NCI-H748 (cell line): ENCODE results near the gene TOR2A.

ENCODE experiments used
- DNase-seq: peaks from one replicate; lab custom pipeline; 2025; ENCODE audit not compliant: unreplicated experiment; lab: John Stamatoyannopoulos, UW

The TOR2A gene

DNA sequence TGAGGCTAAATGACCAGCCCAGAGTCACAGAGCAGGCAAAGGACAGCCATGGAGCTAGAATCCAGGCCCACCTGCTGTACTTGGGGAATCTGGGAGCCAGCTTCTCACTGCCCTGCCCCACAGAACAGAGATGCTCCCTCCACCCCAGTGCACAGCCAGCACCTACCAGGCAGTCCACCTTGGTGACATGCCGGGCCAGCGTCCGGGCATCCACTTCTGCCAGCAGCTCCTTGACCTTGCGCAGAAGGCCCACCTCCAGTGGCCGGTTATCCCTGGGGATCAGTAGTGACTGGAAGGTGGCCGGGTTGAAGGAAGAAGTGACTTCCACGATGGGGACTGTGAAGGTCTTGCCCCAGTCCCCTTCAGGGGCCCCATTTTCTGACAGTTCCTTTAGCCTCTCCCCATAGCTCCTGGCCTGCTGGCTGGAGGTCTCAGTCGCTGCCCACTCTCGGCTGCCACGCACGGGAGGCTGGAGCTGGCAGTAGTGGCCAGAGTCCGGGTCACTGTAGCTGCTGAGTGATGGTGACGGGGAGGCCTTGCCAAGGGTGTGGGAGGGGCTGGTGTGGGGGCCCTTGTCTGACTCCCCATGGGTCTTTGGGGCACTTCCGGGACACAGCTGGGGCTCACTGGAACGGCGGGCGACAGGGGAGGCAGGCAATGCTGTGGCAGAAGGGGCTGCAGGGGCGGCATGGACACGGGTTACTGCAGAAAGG lies 9.5 kb upstream of the TOR2A start:
- DNase-seq: no peak

DNA sequence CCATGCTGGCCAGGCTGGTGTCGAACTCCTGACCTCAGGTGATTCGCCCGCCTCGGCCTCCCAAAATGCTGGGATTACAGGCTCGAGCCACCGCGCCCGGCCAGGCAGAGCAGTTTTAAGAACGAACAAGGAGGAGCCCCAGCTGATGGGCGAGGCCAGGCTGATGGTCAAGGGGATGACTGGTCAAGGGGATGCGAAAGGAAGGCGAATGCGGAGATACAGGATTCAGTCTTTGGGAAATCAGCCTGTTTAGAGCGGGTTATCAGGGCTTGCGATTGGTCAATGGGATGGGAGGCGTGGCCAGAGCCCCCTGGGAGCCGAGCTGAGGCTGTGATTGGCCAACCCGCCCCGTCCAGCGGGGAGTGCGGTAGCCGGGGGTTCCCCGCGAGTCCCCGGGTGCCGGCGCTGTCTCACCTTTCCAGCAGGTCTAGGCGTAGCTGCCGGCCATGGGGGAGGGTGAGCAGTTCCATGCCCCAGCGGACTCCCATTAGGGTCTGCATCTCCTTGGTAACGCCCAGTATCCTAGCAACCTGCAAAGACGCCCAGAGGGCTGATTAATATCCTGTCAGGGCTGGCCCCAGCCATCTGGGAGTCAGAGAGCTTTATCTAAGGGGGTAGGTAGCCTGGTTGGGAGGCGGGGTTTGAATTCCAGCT lies 7.5 kb upstream of the TOR2A start:
- peak; percentile 96 for DNase-seq

GRCh38 chr9:127741831-127742434 lies 6.8 kb upstream of the TOR2A start:
- DNase-seq: no peak

DNA sequence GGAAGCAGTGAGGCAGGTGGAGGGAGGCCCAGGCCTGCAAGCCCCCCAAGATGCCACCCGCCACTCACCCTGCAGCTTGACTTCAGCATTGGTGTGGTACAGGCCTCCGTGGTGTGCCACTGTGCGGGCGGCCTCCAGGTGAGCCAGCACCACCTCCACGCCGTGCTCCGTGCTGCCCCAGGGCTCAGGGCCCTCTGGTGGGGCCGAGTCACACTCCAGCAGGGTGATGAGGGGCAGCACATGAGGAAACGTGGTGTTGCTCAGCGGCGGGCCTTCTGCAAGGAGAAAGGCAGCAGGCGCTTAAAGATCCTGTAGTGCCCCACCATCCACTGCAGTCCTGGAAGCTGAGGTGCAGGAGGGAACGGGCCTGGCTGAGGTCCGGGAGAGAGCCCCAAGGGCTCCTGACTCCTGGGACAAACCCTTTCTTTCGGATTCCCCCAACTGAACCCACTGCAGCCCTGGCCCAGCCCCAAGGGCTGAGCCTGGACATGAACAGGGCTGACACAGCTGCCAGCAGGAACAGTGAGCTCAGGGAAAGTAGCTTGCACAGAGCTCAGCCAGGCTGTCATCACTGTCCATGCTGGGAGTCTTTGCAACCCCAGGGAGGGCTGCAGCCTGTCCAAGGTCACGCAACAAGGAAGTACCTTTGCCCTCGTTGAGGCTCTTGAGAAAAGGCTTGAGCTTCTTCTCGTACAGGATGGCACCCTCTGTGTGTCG lies 4.7 kb upstream of the TOR2A start:
- DNase-seq: no peak

GRCh38 chr9:127738666-127739065 lies 3.6 kb upstream of the TOR2A start:
- DNase-seq: no peak

DNA sequence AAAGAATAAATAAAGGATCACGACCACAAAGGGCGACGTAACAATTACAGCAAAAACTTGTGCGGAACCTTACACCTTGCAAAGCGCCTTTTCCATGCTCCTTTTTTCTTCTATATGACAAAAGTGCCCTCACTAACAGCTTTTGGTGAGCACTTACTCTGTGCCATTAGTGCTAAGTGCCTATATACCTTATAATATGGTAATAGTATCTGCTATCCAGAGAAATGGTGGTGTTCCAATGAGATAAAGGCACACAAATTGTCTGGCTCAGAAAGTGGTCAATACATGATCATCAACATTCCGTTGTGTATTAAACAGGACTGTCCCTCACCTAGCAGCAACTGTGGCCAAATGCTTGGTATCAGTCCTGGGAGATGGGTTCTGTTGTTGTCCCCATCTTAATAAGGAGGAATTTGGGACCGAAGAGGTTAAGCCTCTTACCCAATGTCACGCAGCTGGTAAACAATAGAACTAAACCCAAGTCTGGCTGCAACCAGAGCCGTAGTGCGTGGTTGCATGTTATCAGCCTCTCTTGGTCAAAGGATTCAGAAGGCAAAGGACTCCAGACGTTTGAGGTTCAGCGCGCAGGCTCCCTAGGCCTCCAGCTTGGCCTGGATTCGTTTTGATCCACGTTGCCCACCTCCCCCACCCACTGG lies 564 bp upstream of the TOR2A start:
- no peak for DNase-seq

DNA sequence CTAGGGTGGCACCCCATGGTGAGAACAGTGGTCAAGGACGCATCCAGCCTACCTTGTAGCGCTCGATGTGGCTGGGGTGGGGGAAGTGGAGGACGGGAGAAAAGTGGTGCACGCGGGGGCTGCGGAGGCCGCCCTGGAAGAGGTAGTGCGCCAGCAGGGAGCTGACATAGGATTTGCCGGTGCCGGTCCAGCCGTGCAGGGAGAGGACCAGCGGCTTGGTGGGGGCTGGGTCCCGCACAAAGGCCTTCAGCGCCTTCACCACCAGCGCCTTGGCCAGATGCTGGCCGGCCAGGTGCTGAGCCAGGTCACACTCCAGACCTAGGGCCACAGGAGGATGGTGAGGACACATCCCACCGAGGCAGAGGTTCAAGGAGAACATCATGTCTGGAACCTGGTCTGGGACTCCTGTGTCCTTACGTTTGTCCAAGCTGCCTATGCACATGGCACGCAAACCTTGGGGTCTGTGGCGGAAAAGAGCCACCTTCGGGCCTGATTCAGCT lies 797 bp downstream of the TOR2A start:
- no peak for DNase-seq

GRCh38 chr9:127733614-127734013 lies 1.5 kb downstream of the TOR2A start:
- DNase-seq: no peak

GRCh38 chr9:127732444-127732843 lies 2.6 kb downstream of the TOR2A start:
- no peak for DNase-seq

DNA sequence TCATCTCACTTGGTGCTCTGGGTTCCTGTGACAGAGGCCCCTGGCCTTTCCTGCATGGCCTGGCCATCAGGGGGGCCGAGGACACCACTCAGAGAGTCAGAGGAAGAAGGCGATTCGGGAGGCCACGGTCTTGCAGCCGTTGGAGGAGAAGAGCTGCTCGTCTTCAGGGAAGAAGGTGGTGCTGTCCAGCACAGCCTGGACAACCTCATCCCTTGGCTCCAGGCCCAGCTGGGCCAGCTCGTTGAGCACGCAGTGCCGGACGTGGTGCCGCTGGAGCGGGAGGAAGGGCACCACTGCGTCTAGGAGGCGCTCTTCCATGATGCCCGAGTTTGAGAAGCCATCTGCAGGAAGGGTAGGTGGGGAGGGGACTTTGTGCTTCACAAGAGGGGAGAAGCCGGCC lies 3.2 kb downstream of the TOR2A start:
- no peak for DNase-seq

GRCh38 chr9:127730799-127731410 lies 4.2 kb downstream of the TOR2A start:
- DNase-seq: no peak

GRCh38 chr9:127730262-127730661 lies 4.8 kb downstream of the TOR2A start:
- no peak for DNase-seq

GRCh38 chr9:127729522-127730256 lies 5.4 kb downstream of the TOR2A start:
- DNase-seq: no peak

DNA sequence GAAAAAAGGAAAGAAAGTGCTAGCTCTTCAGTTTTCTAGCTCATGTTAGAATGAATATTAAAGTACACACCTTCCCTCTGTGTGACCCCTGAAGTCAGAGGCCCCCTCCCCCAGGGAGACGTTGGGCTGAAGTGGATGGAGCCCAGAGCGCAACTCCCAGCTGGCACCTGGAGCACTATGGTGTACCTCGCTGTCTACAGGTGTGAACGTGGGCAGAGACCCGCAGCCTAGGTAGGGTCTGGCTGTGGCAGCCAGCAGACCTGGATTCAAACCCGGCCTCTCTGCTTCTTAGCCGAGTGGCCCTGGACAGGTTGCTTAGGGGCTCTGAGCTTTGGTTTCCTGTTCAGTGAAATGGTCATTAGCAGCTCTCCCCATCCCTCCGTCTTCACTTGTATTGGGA lies 6.3 kb downstream of the TOR2A start:
- no peak for DNase-seq

- no peak for DNase-seq
Measured at GRCh38 chr9:127726871-127727270, 8.2 kb downstream of the TOR2A start.

- no peak for DNase-seq
Measured at GRCh38 chr9:127724012-127724411, 11.1 kb downstream of the TOR2A start.

DNA sequence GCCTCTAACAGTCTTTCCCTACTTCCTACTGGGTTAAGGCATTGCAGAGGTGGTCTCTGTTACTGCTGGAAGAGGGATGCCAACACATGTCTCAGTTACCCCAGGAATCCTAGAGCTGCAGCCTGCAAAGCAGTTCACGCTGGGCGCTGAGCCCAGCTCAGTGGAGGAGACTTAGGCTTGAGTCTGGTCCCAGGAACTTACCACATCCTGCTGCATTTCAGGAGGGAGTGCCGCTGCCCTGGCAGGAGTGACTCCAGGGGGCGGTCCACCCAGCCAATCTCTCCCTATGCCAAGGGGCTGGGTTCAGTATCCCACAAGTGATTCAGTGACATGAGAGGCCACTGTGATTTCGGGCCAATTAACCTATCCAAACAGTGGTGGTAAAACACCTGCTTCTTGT lies 11.7 kb downstream of the TOR2A start:
- no peak for DNase-seq

- DNase-seq: no peak
Measured at GRCh38 chr9:127723013-127723412, 12.1 kb downstream of the TOR2A start.

DNA sequence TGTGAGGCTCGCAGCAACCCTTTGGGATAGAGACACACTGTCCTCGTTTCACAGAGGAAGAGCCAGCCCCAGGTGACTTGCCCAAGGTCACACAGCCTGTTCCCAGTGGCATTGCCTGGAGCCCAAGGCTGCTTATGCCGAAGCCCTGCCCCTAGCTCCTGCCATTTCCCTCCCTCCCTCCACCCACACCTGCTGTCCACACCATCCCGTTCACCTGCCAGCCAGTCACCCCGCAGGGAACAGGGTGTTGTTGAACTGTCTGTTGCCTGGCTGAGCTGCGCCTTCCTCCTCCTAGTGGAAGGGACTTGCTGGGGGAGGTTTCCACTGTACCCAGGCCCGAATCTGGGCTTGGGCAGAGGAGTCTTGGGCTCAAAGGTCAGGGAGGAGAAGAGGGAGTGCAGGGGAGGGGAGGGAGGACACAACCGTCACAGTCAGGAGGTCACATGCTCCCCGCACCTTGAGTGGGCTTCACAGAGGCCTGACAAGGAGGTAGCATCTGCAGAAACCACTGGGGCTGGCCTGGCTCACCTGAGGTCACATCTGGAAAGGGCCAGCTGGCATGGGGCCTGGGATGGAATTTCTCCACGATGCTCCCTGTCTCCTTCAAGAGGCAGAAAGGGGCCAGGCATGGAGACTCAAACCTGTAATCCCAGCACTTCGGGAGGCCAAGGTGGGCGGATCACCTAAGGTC lies 12.9 kb downstream of the TOR2A start:
- peak; percentile 45 for DNase-seq
